ENCODE measurements around the gene ERCC1. TPM values are rescaled to one million over a fixed set of nuclear protein-coding genes. Genes with fewer than 3 reads are reported as not detected.

The ERCC1 gene
- total and polyA plus RNA-seq, 2 of the 13 experiments (the other 11 are each of a cell fraction or from before 2014, with no cell fraction given) = 40.0 to 66.4 TPM

- TF ChIP-seq ZBTB4 (CRISPR knock-in tag; IDR thresholded peaks at IDR 0.05; ENCODE audit: borderline replicate concordance) = no peak
- peak; percentile 83 for TF ChIP-seq CREB1 (IDR thresholded peaks at IDR 0.05)
- peak; percentile 81 for TF ChIP-seq CREB1 (CRISPR knock-in tag; IDR thresholded peaks at IDR 0.05)
- peak; percentile 79 for TF ChIP-seq DRAP1 (CRISPR knock-in tag; IDR thresholded peaks at IDR 0.05)
- peak; percentile 57; the same call in 1 of the 2 replicates for TF ChIP-seq ZNF605 (CRISPR knock-in tag; IDR thresholded peaks at IDR 0.05)
- TF ChIP-seq ETV6 (CRISPR knock-in tag; conservative IDR thresholded peaks at IDR 0.05) = no peak
- TF ChIP-seq ZFY (CRISPR knock-in tag; IDR thresholded peaks at IDR 0.05) = peak; percentile 34; the same call in 1 of the 2 replicates
- TF ChIP-seq ZNF17 (CRISPR knock-in tag; IDR thresholded peaks at IDR 0.05) = no peak
- peak; percentile 59 for TF ChIP-seq ASH2L (IDR thresholded peaks at IDR 0.05; ENCODE audit: insufficient read length, low read depth, low read length)
- TF ChIP-seq PBX3 (CRISPR knock-in tag; IDR thresholded peaks at IDR 0.05; ENCODE audit: borderline replicate concordance) = peak; percentile 98; the same call in 1 of the 2 replicates
- TF ChIP-seq ZNF460 (CRISPR knock-in tag; IDR thresholded peaks at IDR 0.05; ENCODE audit: borderline replicate concordance) = no peak
- TF ChIP-seq ZFX (CRISPR knock-in tag; IDR thresholded peaks at IDR 0.05; ENCODE audit: low read depth) = peak; percentile 69
- TF ChIP-seq AGO1 (IDR thresholded peaks at IDR 0.05; ENCODE audit: low read depth, low read length, poor library complexity, severe bottlenecking) = no peak
- TF ChIP-seq XBP1 (CRISPR knock-in tag; IDR thresholded peaks at IDR 0.05) = no peak
- TF ChIP-seq PCBP1 (IDR thresholded peaks at IDR 0.05; ENCODE audit: borderline replicate concordance, low read depth, low read length) = no peak
- TF ChIP-seq HDAC2 (CRISPR knock-in tag; IDR thresholded peaks at IDR 0.05) = peak; percentile 12; the same call in 1 of the 2 replicates
- no peak for TF ChIP-seq ZBTB43 (CRISPR knock-in tag; conservative IDR thresholded peaks at IDR 0.05)
- TF ChIP-seq KAT8 (CRISPR knock-in tag; IDR thresholded peaks at IDR 0.05) = peak; percentile 41; the same call in 1 of the 2 replicates
- TF ChIP-seq ZNF614 (CRISPR knock-in tag; IDR thresholded peaks at IDR 0.05; ENCODE audit: borderline replicate concordance) = peak; percentile 97
- TF ChIP-seq SMAD1 (CRISPR knock-in tag; IDR thresholded peaks at IDR 0.05; ENCODE audit: borderline replicate concordance, low read depth) = 0 out of 2 replicates have a peak, but pooled peaks have one; percentile 38
- no peak for TF ChIP-seq RBM39 (IDR thresholded peaks at IDR 0.05; ENCODE audit: low read depth, low read length, poor library complexity, severe bottlenecking)
These were observed 53.1 kb downstream of the ERCC1 start, which contains the start of gene ERCC2 (continued) for GRCh38 chr19:45370410-45371204.
